Type B pancreatic cell (in vitro differentiated cells): ENCODE measurements around the gene C11orf91. TPM values are rescaled to one million over a fixed set of nuclear protein-coding genes. Genes with fewer than 3 reads are reported as not detected.
"Not testable (repeated sequence)": the region's sequence is repeated elsewhere in the genome, so short reads cannot be mapped to it uniquely, and the experiment has no call there.

Source experiments
- DNase-seq: peaks from one replicate; pipeline ENCODE4 v3.0.0; 2021; ENCODE audit warnings: mixed read lengths; ENCODE audit not compliant: unreplicated experiment; ENCODE audit errors: extremely low spot score
- H3K27ac Mint-ChIP-seq: 2 replicates; pipeline ENCODE4 v1.8.0; 2021; ENCODE audit warnings: mild to moderate bottlenecking, mixed read lengths
- H3K27me3 Mint-ChIP-seq: 2 replicates; pipeline ENCODE4 v1.8.0; 2021; ENCODE audit warnings: mixed read lengths
- H3K36me3 Mint-ChIP-seq: 2 replicates; pipeline ENCODE4 v1.8.0; 2021; ENCODE audit warnings: mixed read lengths
- H3K4me1 Mint-ChIP-seq: one replicate; pipeline ENCODE4 v1.8.0; 2021; ENCODE audit warnings: mixed read lengths; ENCODE audit not compliant: unreplicated experiment
- H3K4me3 Mint-ChIP-seq: 2 replicates; pipeline ENCODE4 v1.8.0; 2021; ENCODE audit warnings: mild to moderate bottlenecking, mixed read lengths
- H3K9me3 Mint-ChIP-seq: 2 replicates; pipeline ENCODE4 v1.8.0; 2021; ENCODE audit warnings: mixed read lengths
- total RNA-seq: library from RNA; stranded (reverse); gene quantifications from 2 replicates; pipeline ENCODE4 v1.2.1, GENCODE V29; 2021; ENCODE audit warnings: low replicate concordance
- TF ChIP-seq, protein P1 (sequence below): fragments of 200-600 bp; sonication (generic); conservative IDR thresholded peaks from 2 replicates; pipeline ENCODE4 v1.5.0; 2021; ENCODE audit warnings: antibody characterized with exemption, mild to moderate bottlenecking

The C11orf91 gene
- total RNA-seq, 1 donor from 2014 or later: not detected

DNA sequence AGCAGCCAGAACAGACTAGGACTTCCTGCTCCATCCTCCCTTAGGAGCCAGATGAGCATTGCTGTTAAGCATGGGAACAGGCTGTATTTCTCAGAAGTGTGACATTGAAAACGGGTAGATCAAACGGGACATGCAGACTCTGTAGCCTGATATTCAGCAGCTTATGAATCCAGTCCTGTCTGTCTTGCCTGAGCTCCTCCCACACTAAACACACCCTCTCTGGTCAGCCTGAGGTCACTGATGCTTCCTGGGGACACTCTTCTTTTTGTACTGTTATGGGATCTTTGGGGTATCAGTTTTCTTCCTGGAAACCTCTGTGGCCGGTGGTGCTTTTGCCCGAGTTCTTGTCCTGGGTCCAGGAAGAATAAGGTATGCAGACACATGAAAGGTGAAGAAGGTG, 35.8 kb downstream of the C11orf91 start:
- H3K27me3 Mint-ChIP-seq: no peaks in the 10 kb centered on the region
- H3K36me3 Mint-ChIP-seq: peaks cover 3% of the 10 kb centered on the region
- TF ChIP-seq, protein P1, sequence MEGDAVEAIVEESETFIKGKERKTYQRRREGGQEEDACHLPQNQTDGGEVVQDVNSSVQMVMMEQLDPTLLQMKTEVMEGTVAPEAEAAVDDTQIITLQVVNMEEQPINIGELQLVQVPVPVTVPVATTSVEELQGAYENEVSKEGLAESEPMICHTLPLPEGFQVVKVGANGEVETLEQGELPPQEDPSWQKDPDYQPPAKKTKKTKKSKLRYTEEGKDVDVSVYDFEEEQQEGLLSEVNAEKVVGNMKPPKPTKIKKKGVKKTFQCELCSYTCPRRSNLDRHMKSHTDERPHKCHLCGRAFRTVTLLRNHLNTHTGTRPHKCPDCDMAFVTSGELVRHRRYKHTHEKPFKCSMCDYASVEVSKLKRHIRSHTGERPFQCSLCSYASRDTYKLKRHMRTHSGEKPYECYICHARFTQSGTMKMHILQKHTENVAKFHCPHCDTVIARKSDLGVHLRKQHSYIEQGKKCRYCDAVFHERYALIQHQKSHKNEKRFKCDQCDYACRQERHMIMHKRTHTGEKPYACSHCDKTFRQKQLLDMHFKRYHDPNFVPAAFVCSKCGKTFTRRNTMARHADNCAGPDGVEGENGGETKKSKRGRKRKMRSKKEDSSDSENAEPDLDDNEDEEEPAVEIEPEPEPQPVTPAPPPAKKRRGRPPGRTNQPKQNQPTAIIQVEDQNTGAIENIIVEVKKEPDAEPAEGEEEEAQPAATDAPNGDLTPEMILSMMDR: no peak
- no peak overlapping the region for H3K4me3 Mint-ChIP-seq
- no peaks in the 10 kb centered on the region for H3K9me3 Mint-ChIP-seq
- no peak for DNase-seq
- no peak overlapping the region for H3K27ac Mint-ChIP-seq
- peaks cover 11% of the 10 kb centered on the region for H3K4me1 Mint-ChIP-seq

DNA sequence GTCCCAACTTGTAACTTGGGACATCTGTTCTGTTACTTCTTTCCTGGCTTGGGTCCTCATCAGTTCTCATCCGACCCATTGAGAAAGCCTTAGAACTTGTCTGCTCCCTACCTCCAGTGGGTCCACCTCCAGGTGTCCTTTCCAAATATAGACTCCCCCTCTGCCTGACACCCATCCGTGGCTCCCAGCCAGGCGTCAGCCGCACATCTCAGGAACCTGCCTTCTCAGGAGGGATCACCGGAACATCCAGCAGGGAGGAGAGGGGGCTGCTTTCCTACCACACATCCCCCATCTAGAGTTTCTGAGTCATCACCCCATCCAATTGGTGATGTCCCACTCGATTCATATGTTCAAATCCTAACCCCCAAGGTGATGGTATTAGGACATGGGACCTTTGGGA, 36.5 kb downstream of the C11orf91 start:
- Mint-ChIP-seq H3K9me3 (no peaks in the 10 kb centered on the region), H3K36me3 (peaks cover 3% of the 10 kb centered on the region), H3K27me3 (no peaks in the 10 kb centered on the region), H3K4me1 (peaks cover 11% of the 10 kb centered on the region), H3K27ac (no peak overlapping the region), H3K4me3 (no peak overlapping the region)
- TF ChIP-seq, protein P1: no peak
- DNase-seq: no peak

DNA sequence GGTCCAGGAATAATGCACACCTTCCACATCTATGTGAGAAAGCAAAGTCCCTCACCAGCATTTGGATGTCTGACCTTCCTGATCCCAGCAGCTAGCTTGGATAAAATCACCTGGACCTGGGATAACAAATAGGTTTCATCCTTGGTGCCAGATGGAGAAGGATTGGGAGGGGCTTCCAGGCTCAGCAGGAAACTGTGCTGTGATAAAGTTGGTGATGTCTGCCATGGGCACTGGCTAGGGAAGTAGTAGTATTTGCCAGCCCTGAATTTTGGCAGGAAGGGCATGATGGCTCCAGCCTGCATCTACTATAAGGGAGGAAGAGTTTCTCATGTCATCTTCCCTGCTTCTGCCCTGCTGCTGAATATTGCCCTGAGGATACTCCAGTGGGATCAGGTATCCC, 37.5 kb downstream of the C11orf91 start:
- Mint-ChIP-seq H3K4me3 (no peak overlapping the region), H3K27me3 (no peaks in the 10 kb centered on the region), H3K9me3 (no peaks in the 10 kb centered on the region), H3K4me1 (peaks cover 5% of the 10 kb centered on the region), H3K27ac (no peak overlapping the region), H3K36me3 (peaks cover 3% of the 10 kb centered on the region)
- TF ChIP-seq, protein P1: no peak
- DNase-seq: no peak

DNA sequence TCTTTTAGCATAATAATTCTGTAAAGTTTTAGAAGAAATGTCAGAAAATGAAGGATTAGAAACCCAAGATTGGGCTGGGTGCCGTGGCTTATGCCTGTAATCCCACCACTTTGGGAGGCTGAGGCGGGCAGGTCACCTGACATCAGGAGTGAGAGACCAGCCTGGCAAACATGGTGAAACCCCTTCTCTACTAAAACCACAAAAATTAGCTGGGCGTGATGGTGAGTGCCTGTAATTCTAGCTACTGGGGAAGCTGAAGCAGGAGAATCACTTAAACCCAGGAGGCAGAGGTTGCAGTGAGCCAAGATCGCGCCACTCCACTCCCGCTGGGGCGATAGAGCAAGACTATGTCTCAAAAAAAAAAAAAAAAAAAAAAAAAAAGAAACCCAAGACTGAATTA, 39.1 kb downstream of the C11orf91 start:
- not testable (repeated sequence) for H3K4me3 Mint-ChIP-seq, DNase-seq, H3K9me3 Mint-ChIP-seq, H3K27ac Mint-ChIP-seq, H3K36me3 Mint-ChIP-seq, H3K4me1 Mint-ChIP-seq, H3K27me3 Mint-ChIP-seq

DNA sequence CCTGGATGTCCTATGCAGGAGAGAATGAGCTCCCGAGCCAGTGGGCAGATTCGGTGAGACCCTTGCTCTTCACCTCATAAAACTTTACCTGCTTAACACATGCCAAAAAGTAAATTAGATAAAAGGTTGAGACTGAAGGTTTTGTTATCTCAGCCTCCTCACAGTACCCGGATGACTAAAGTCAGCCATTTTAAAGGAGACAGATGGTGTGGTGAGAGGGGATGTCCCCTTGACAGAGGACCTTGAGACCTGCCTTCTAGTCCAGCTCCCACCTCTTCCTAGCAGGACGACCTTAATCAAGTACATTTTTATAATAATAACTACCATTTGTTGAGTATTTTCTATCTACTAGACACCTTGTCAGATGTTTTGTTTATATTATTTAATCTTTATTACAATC, 39.7 kb downstream of the C11orf91 start:
- no peak for DNase-seq
- no peak overlapping the region for H3K4me3 Mint-ChIP-seq
- no peaks in the 10 kb centered on the region for H3K9me3 Mint-ChIP-seq
- no peak overlapping the region for H3K27ac Mint-ChIP-seq
- H3K27me3 Mint-ChIP-seq: no peaks in the 10 kb centered on the region
- TF ChIP-seq, protein P1: no peak
- H3K4me1 Mint-ChIP-seq: peaks cover 5% of the 10 kb centered on the region
- H3K36me3 Mint-ChIP-seq: peaks cover 3% of the 10 kb centered on the region

DNA sequence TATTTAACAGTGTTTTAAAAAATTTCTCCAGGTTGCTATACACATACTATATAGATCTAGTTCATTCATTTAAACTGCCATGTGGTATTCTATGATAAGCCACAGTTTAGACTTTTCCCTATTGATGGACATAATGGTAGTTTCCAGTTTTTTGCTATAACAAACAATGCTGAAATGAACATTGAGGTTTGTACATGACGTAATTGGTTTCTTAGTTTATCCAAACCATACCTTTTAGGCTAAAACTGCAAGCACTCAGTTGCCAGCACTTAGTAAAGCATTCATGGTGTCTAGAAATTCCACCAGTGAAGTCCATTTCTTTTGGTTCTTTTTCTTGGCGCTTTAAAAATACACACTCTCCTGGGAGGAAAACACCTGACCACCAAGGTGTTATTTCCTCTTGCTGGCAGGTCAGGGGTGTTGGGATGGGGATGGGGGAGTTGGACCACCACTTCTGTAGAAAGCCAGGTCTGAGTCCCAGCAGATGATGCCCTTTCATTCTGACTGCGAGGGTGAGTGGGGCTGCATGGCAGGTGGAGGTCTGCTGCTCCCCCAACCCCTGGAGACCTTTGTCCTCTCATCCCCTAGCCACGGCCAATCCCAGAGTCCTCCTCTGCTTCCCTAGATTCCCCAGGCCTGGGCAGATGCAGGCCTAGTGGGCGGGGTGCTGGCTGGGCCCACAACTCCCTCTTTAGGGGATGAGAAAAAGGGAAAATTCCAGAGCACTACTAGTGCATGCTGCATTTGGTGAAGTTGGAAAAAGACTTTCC, 41.1 kb downstream of the C11orf91 start:
- Mint-ChIP-seq H3K4me1 (peaks cover under 1% of the 10 kb centered on the region), H3K27me3 (no peaks in the 10 kb centered on the region), H3K36me3 (peaks cover 3% of the 10 kb centered on the region), H3K4me3 (no peak overlapping the region), H3K27ac (no peak overlapping the region), H3K9me3 (no peaks in the 10 kb centered on the region)
- no peak for DNase-seq
- TF ChIP-seq, protein P1: no peak
